Right atrium auricular region (tissue), 2 donors: ENCODE measurements around the gene CHCHD1. TPM values are rescaled to one million over a fixed set of nuclear protein-coding genes. Genes with fewer than 3 reads are reported as not detected.
"Not testable (repeated sequence)": the region's sequence is repeated elsewhere in the genome, so short reads cannot be mapped to it uniquely, and the experiment has no call there.

Source experiments
- DNase-seq: peaks from one replicate; pipeline ENCODE4 v3.0.0-alpha.2; 2019; ENCODE audit warnings: low spot score
- H3K27ac ChIP-seq, 2 donors: fragments of 200-600 bp; sonication (generic); 1 replicate in 1 of 2; 2 replicates in 1 of 2; pipeline ENCODE4 v1.5.1; 2016 to 2019
- H3K27me3 ChIP-seq, 2 donors: fragments of 200-600 bp; sonication (generic); one replicate each; pipeline versions ENCODE4 v1.5.1 to v1.6.0; 2017 to 2019
- H3K36me3 ChIP-seq: fragments of 200-600 bp; sonication (generic); one replicate; pipeline ENCODE4 v1.5.1; 2016
- H3K4me1 ChIP-seq, 2 donors: fragments of 200-600 bp; sonication (generic); one replicate each; pipeline versions ENCODE4 v1.5.1 to v1.6.0; 2017 to 2019
- H3K4me3 ChIP-seq, 2 donors: fragments of 200-600 bp; sonication (generic); 1 replicate in 1 of 2; 2 replicates in 1 of 2; pipeline ENCODE4 v1.5.1; 2017 to 2019; ENCODE audit warnings: mild to moderate bottlenecking in 1 of 2, moderate library complexity in 1 of 2
- H3K9me3 ChIP-seq, 2 donors: fragments of 200-600 bp; sonication (generic); one replicate each; pipeline ENCODE4 v1.5.1; 2019
- total RNA-seq, 2 donors: library from RNA; depleted of rRNA; stranded (reverse); fragments of >200 nt; gene quantifications; one replicate each; pipeline ENCODE4 v1.1.0, GENCODE V29; 2016
- TF ChIP-seq, protein P1 (sequence below), 2 donors: fragments of 200-600 bp; sonication (generic); IDR thresholded peaks; one replicate each; pipeline ENCODE4 v1.5.1; 2019; ENCODE audit warnings: antibody characterized with exemption in 2 of 2

CHCHD1 gene
- total RNA-seq, 2 donors from 2014 or later = 28.3 to 32.7 TPM

DNA sequence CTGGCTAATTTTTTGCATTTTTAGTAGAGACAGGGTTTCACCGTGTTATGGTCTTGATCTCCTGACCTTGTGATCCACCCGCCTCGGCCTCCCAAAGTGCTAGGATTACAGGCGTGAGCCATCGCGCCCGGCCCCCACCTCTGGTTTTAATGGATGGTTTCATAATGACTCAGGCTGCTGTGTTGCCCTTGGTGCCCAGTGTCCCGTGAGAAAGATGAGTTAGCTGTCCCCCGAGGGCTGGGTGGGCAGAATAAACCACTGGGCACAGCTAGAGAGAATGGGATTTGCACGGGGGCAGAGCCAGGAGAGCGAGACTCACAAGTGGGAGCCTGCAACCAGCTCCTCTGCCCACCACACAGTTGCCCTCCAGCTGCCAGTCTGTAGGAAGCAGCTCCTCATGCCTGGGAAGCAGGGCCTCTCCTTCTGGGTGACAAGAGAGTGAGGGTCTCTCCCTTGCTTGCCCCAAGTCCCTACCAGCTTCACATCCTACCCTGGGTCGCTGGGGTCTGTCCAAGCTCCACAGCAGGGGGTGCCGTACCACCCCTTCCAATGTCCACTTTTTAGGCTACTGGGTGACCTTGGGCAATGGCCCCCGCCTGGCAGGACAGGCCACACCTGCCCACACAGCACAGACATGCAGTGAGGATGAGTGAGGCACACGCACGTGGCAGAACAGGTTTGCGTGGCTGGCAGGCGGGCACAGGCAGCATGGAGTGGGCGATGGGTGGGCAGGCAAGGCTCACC lies 45.7 kb downstream of the CHCHD1 start:
- no peak overlapping the region for H3K4me3 ChIP-seq
- peaks cover 10% of the 10 kb centered on the region for H3K36me3 ChIP-seq

DNA sequence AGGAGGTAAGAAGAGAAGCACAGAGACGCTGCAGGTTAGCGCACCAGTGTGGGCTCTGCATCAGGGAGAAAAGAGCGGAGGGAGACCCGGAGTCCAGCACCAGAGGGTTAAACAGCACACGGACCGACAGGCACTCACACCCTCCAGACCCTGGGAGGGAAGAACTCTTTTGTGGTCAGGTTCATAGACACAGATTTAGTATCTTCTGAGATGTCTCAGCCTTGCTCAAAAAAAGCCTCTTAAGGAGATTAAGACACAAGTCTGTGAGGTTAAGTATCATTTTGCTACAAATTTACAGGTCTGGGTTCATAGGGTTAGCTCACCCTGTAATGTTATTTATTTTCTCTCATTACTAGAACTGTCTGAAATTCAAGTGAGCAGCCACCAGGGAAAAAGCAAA lies 46.3 kb downstream of the CHCHD1 start:
- TF ChIP-seq, protein P1, sequence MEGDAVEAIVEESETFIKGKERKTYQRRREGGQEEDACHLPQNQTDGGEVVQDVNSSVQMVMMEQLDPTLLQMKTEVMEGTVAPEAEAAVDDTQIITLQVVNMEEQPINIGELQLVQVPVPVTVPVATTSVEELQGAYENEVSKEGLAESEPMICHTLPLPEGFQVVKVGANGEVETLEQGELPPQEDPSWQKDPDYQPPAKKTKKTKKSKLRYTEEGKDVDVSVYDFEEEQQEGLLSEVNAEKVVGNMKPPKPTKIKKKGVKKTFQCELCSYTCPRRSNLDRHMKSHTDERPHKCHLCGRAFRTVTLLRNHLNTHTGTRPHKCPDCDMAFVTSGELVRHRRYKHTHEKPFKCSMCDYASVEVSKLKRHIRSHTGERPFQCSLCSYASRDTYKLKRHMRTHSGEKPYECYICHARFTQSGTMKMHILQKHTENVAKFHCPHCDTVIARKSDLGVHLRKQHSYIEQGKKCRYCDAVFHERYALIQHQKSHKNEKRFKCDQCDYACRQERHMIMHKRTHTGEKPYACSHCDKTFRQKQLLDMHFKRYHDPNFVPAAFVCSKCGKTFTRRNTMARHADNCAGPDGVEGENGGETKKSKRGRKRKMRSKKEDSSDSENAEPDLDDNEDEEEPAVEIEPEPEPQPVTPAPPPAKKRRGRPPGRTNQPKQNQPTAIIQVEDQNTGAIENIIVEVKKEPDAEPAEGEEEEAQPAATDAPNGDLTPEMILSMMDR (IDR thresholded peaks at IDR 0.05) = no peak
- Histone ChIP-seq H3K4me3 (no peak overlapping the region), H3K36me3 (peaks cover 10% of the 10 kb centered on the region), H3K27ac (no peak overlapping the region), H3K4me1 (no peaks in the 10 kb centered on the region), H3K27me3 (no peaks in the 10 kb centered on the region), H3K9me3 (no peaks in the 10 kb centered on the region)
- DNase-seq = no peak

More for the DNA sequence above, 45.7 kb downstream of the CHCHD1 start:
- TF ChIP-seq, protein P1 (IDR thresholded peaks at IDR 0.05) = no peak
- Histone ChIP-seq H3K27ac (no peak overlapping the region), H3K27me3 (no peaks in the 10 kb centered on the region), H3K4me1 (no peaks in the 10 kb centered on the region), H3K9me3 (no peaks in the 10 kb centered on the region)
- DNase-seq = no peak

DNA sequence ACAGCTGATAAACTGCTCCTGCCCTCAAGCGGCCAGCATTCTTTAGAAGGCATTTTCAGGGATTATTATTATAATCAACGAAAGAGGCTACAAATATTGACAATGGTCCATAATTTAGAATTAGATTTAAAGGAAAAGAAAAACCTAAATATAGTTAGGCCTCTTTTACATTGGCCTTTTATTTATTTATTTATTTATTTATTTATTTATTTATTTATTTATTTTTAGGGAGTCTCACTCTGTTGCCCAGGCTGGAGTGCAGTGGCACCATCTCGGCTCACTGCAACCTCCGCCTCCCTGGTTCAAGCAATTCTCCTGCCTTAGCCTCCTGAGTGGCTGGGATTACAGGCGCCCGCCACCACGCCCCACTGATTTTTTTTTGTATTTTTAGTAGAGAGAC lies 47.2 kb downstream of the CHCHD1 start:
- not testable (repeated sequence) for H3K36me3 ChIP-seq

More for the DNA sequence above, 47.2 kb downstream of the CHCHD1 start:
- not testable (repeated sequence) for H3K27me3 ChIP-seq, H3K9me3 ChIP-seq, H3K27ac ChIP-seq, H3K4me3 ChIP-seq, DNase-seq, H3K4me1 ChIP-seq

Other genes starting within 250 kb of the CHCHD1 start
- 10 to 100 TPM; 22.3 to 24.3 TPM for gene USP54, start 190.7 kb upstream of the CHCHD1 start, total RNA-seq
- gene MYOZ1, start 140.6 kb upstream of the CHCHD1 start, total RNA-seq = 10 to 100 TPM in 1 of 2 donors, 1 to 10 TPM in 1; 2.3 to 51.0 TPM
- gene SYNPO2L, start 126.0 kb upstream of the CHCHD1 start, total RNA-seq = 100 to 1,000 TPM; 167 to 230 TPM
- 1 to 10 TPM; 1.5 to 1.9 TPM for gene AGAP5, start 83.9 kb upstream of the CHCHD1 start, total RNA-seq
- gene SEC24C, start 37.7 kb upstream of the CHCHD1 start, total RNA-seq = 10 to 100 TPM; 38.5 to 51.8 TPM
- gene ZSWIM8, start 3.6 kb downstream of the CHCHD1 start, total RNA-seq = 10 to 100 TPM; 37.6 to 63.2 TPM
- gene NDST2, start 29.6 kb downstream of the CHCHD1 start, total RNA-seq = 10 to 100 TPM; 13.1 to 18.4 TPM
- gene CAMK2G, start 92.5 kb downstream of the CHCHD1 start, total RNA-seq = 10 to 100 TPM; 12.1 to 17.4 TPM
- gene PLAU, start 129.1 kb downstream of the CHCHD1 start, total RNA-seq = 1 to 10 TPM; 3.9 to 4.6 TPM
- 100 to 1,000 TPM; 173 to 216 TPM for gene VCL, start 216.1 kb downstream of the CHCHD1 start, total RNA-seq